HG03159 (cell line): Measurements from ENCODE around the gene FYN.
"Not testable (repeated sequence)": the region's sequence is repeated elsewhere in the genome, so short reads cannot be mapped to it uniquely, and the experiment has no call there.

Source experiments
- ATAC-seq: cut with Tn5 transposase; IDR thresholded peaks from one replicate; pipeline ENCODE4 v1.9.1; 2021; ENCODE audit warnings: mild to moderate bottlenecking, moderate library complexity; ENCODE audit not compliant: unreplicated experiment

The FYN gene

GRCh38 chr6:111792914-111793700 lies 80.1 kb downstream of the FYN start:
- ATAC-seq = no peak

DNA sequence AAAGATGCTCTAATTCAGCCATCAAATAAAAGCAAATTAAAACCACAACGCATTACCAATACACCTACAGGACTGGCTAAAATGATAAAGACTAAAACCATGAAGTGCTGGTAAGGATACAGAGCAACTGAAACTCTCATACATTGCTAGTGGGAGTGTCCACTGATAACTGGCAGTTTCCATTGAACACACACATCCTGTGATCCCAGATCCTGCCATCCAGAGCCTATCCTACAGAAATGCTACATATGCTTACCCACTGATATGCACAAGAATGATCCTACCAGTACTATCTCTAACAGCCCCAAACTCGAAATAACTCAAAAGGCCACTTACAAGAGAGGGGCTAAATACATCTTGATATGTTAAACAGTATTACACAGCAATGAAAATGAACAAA lies 81.0 kb downstream of the FYN start:
- ATAC-seq = no peak

DNA sequence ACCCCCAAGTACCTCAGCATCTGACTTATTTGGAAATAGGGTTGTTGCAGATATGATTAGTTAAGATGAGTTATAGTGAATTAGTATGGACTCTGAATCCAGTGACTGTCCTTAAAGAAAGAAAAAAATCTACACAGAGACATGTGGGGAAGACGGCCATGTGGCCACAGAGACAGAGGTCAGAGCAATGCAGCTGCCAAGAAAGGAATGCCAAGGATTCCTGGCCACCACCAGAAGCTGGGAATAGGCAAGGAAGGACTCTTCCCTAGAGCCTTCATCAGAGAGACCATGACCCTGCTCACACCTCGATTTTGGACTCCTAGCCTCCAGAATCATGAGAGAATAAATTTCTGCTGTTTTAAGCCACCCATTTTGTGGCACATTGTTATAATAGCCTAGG lies 81.8 kb downstream of the FYN start:
- ATAC-seq = no peak

DNA sequence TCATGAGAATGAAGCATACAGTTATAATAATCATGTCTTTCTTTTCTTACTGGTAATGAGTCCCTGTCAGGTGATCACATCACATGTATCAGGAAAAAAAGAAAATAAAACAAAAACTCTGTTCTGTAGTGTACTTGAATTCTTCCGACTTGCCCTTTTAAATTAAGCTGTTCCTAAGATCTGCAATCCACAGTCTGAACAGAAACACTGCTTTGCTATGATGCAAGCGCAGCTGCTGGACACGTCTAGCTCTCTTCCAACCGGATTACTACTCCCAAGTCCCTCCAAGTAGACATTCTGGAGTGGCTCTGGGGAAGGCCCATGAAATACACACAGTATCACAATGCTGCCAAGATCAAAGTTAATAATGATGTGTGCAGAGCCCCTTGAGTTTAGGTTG lies 83.7 kb downstream of the FYN start:
- ATAC-seq = no peak

GRCh38 chr6:111788379-111789276 lies 84.6 kb downstream of the FYN start:
- ATAC-seq = no peak

DNA sequence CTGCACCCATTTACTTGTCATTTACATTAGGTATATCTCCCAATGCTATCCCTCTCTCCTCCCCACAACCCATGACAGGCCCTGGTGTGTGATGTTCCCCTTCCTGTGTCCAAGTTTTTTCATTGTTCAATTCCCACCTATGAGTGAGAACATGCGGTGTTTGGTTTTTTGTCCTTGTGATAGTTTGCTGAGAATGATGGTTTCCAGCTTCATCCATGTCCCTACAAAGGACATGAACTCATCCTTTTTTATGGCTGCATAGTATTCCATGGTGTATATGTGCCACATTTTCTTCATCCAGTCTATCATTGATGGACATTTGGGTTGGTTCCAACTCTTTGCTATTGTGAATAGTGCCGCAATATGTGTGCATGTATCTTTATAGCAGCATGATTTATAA lies 87.1 kb downstream of the FYN start:
- ATAC-seq = not testable (repeated sequence)

DNA sequence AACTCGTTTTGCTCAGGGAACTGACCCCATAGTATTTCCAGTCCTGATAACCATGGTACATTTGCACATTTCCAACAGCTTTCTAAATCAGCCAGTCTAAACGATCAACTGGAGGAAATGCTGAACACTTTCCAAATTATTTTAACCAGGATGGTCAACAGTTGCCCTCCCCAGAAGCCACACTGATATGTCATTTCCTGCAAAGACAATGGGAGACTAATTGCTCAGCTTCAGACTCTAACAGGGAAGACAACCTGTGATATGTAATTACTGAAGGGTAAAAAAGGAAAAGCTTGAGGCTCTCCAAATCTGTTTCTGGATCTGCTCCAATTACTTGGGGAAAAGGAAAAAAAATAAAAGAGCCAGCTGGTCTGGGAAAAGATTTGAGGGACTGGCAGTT lies 88.8 kb downstream of the FYN start:
- ATAC-seq = no peak

- no peak for ATAC-seq
Observed at GRCh38 chr6:111782887-111783466, 90.3 kb downstream of the FYN start.

DNA sequence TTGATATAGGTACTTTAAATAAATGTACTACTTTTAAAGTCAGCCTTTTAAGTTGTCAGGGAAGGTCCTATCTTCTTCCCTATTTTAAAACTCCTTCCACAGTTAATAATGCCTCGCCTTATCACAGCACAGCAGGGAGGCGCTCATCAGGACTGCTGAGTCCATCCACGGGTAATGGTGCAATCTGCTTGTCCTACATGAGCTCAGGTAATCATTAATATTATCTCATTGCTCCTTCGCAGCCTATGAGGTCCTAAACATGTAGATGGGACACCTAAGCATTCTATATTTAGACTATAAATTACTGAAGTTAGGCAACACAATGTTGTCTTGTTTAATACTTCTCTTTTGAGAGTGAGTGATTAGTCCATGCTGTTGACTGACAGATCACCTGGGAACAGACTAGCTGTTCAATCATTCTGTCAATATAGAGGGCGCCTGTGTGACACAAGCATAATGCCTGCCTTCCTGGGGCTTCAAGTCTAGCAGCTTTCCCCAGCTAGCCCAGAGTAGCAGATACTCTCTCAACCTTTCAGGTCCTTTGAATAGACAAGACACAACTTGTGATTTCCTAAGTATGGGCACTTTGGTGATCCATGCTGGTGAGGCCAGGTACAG lies 91.0 kb downstream of the FYN start:
- no peak for ATAC-seq

- no peak for ATAC-seq
Observed at GRCh38 chr6:111781041-111781708, 92.1 kb downstream of the FYN start.

DNA sequence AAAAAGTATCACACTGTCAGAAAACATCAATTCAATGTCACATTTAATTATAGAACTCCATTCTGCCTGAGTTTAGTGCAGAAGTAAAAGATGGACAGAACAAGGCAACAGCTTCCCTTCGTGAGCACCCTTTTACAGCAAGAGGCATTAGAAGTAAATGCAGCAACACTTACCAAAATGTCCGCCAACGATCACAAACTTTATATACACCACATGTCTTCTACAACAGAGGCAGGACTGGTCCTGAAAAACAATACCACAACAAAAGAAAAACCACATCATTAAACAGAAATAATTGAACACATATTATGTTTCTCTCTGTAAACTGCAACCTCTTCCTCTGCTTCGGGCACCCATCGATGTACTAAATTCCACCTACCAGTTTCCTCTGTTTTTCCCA lies 92.9 kb downstream of the FYN start:
- ATAC-seq = no peak

- ATAC-seq = no peak
Observed at GRCh38 chr6:111779660-111780059, 93.6 kb downstream of the FYN start.

- ATAC-seq = no peak
Observed at GRCh38 chr6:111779031-111779430, 94.2 kb downstream of the FYN start.

DNA sequence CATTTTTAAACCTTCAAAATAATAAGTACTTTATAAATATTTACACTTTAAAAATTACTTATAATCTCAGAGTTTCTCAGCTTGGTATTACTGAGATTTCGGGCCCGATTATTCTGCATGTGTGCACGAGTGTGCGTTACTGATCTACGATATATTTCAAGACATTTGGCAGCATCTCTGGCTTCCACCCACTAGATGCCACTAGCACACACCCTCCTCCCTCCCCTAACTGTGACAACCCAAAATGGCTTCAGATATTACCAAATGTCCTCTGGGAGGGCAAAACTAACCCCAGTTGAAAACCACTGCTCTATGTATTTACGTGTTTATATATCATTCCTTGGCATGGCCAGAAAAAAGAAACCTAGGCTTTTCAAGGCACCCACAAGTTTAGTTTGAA lies 95.9 kb downstream of the FYN start:
- no peak for ATAC-seq

DNA sequence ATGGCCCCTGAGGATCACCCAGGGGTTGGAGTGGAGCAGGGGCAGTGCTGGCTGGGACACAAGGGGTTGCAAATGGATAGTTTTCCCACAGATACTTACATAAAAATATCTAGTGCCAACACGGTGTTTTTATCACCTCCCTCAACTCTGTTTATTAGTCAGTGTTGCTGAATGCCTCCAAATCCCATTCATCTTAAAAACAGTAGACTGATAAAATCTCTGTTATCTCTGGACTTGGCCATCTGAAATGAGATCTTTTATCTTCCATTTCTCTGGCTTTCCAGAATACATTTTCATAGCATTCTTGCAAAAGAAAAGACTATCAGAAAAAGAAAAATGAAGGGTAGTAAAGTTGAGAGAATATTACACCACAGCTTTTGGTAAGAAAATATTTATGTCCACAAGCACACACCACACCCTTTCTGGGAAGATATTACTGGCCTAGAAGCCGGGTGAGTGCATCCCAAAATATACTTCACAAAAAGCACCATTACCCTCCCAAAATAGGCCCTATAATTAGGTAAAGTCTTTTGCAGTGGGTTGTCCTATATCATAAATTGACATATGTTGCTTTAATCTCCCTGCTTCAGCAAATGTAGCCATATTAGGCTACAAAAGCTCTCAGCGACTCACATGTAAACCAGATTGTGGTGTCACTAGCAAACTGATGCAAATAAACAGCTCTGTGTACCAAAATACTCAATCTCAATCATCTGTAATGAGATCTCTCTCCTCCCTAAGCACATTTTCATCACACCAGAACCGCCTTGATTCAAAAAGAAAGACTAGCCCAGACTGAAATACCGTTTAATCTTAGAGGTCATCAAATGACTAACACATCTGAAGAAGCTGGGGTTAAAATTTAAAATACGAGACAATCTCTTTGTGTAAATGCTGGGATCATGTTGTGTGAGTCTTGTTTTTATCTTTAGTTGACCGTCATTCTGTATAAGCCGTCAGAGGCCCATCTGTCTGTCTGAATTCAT lies 96.7 kb downstream of the FYN start:
- no peak for ATAC-seq

DNA sequence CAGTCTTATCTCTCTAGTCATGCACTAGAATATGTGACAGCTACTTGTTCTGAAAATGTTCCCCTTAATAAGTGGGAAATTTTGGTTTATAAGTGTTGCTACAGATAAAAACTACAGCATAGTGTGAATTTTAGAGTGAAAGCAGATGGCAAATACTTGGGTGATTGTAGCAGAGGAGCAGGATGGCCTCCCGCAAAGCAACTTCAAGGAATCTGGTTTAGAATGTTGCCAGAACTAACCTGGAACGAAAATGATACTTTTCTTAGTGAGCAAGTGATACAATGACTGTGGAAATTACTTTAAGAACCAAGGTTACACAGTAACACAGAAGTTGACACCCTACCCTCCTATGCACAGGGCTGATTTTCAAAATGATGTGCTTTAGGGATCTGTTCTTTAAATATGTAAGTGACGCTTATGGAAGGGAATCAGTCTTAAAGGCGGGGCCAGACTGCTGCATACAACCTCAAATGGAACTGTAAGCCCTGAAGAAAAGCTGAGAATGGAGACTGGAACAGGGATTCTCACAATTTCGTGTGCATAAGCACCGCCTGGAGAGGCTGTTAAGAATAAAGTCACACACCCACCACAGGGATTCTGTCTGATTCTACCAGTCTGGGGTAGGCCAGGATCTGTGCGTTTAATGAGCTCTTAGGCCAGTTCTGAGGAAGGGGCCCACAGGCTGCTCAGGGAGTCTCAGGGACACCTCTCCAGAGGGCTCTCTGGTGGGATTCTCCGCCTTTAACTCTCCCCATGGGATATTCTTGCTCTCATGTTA lies 97.9 kb downstream of the FYN start:
- ATAC-seq = no peak

GRCh38 chr6:111774346-111774703 lies 98.9 kb downstream of the FYN start:
- no peak for ATAC-seq

DNA sequence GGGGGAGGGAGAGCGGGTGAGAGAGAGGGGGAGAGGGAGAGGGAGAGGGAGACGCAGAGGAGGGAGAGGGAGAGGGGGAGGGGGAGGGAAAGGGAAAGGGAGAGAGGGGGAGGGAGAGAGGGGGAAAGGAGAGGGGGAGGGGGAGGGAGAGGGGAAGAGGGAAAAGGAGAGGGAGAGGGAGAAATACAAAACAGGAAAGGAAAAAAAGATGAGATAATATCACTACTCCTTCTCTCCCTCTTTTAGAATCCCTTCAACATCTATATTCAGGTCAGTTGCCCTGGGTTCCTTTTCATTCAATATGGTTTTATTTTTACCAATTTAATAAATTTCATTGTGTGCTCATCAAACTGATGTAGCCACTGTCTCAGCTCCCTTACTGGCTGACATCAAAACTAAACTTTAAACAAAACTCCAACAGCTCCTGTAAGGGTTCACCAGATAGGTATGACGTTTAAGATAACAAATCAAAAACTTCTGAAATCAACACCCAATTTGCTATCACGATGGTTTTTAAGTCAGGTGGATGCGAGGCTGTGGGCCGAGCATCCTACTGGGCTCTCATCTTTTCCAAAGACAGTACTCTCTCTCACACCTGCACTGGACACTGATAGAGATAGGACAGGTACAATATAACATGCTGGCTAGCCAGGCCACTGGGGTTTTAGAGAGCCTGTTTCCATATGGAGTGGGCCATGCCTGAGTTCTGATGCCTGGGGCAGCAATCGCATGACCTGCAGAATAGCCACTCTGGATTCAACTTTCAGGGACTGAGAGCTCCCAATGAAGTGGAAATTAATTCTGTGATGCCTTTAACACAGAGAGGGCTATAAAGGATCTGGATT lies 99.5 kb downstream of the FYN start:
- no peak for ATAC-seq
